Kidney (tissue), 14 donors: ENCODE results near the gene FLYWCH1. TPM values are rescaled to one million over a fixed set of nuclear protein-coding genes. Genes with fewer than 3 reads are reported as not detected.
A peak's percentile ranks its signal among the peaks of the same experiment; 100 is the strongest.

Source experiments
- DNase-seq, 5 donors: peaks; one replicate each; pipeline ENCODE4 v3.0.0-alpha.2; 2013 to 2020
- FAIRE-seq: peaks from 2 replicates; lab custom pipeline; 2012; peaks lifted over from hg19 to GRCh38; lab: Jason Lieb, UNC
- H3K27ac ChIP-seq, 2 donors: one replicate each; pipeline ENCODE4 v1.7.0; 2013; ENCODE audit warnings: low read depth in 2 of 2, low read length in 2 of 2, inconsistent platforms in 1 of 2
- H3K27me3 ChIP-seq: one replicate; pipeline ENCODE4 v1.7.1; 2013; ENCODE audit warnings: low read length, inconsistent platforms; ENCODE audit not compliant: control insufficient read depth, insufficient read depth
- H3K36me3 ChIP-seq, 3 donors: one replicate each; pipeline versions ENCODE4 v1.7.0 to v1.7.1; 2013; ENCODE audit warnings: low read length in 3 of 3, control low read depth in 1 of 3, inconsistent platforms in 1 of 3; ENCODE audit not compliant: insufficient read depth in 3 of 3, control insufficient read depth in 2 of 3
- H3K4me1 ChIP-seq, 3 donors: one replicate each; pipeline versions ENCODE4 v1.7.0 to v1.7.1; 2013; ENCODE audit warnings: low read length in 3 of 3, inconsistent platforms in 1 of 3, low read depth in 1 of 3; ENCODE audit not compliant: control insufficient read depth in 2 of 3, insufficient read depth in 2 of 3
- H3K4me3 ChIP-seq, 3 donors: one replicate each; pipeline versions ENCODE4 v1.7.0 to v1.8.1; 2013; ENCODE audit warnings: low read length in 3 of 3, control low read depth in 1 of 3, inconsistent platforms in 1 of 3
- H3K9ac ChIP-seq, 3 donors: one replicate each; pipeline versions ENCODE4 v1.7.0 to v1.7.1; 2013; ENCODE audit warnings: low read length in 3 of 3, control low read depth in 1 of 3, inconsistent platforms in 1 of 3
- H3K9me3 ChIP-seq, 3 donors: one replicate each; pipeline versions ENCODE4 v1.7.0 to v1.7.1; 2013; ENCODE audit warnings: low read length in 3 of 3, control low read depth in 1 of 3, inconsistent platforms in 1 of 3; ENCODE audit not compliant: control insufficient read depth in 2 of 3, insufficient read depth in 1 of 3
- CTCF ChIP-seq: IDR thresholded peaks from 3 replicates; pipeline ENCODE4 v1.5.1; 2012; ENCODE audit warnings: mild to moderate bottlenecking, moderate library complexity, borderline replicate concordance; ENCODE audit not compliant: insufficient read depth; ENCODE audit errors: extremely low read depth
- intact Hi-C: fragments of 100-400 bp; cut with DNase I; formaldehyde crosslinking; loops from one replicate; pipeline ENCODE4 v1.11.1; 2022
- polyA plus RNA-seq: library from polyadenylated mRNA; stranded (reverse); fragments of 350-450 nt; fragmentation: Illumina TruSeq; extraction: RNeasy Lipid Tissue Mini Kit (QIAGEN cat#74804); gene quantifications from one replicate; pipeline ENCODE4 v1.2.3, GENCODE V29; 2014; ENCODE audit warnings: low read depth, low replicate concordance; ENCODE audit not compliant: insufficient read depth
- total RNA-seq: library from RNA; stranded (reverse); fragmentation: NEBNext Ultra II Directional; extraction: Animal tissue kit (Norgen Biotek cat#: 25700); gene quantifications from one replicate; pipeline ENCODE4 v1.2.1, GENCODE V29; 2021
- donor health status: control.
- donor health status: control.
- donor health status: control.
- donor health status: control.
- donor health status: control.
- donor health status: DM: yes; HTN: yes; CAD: no.
- donor health status: Normal renal cell carcinoma (clear cell type).

Gene FLYWCH1
- total and polyA plus RNA-seq, 2 donors from 2014 or later = 24.5 to 36.8 TPM

GRCh38 chr16:2982402-2982801 lies 70.7 kb downstream of the FLYWCH1 start:
- DNase-seq (no peak), FAIRE-seq (no peak)
- intact Hi-C loops = no loop called here
- peaks cover 0 to 6% (median 0%) of the 10 kb centered on the region in 3 donors for H3K4me1 ChIP-seq
- no peak for TF ChIP-seq CTCF
- H3K27me3 ChIP-seq = no peaks in the 10 kb centered on the region
- H3K9me3 ChIP-seq = no peaks in the 10 kb centered on the region
- no peak overlapping the region for H3K9ac ChIP-seq
- no peaks in the 10 kb centered on the region for H3K36me3 ChIP-seq
- H3K4me3 ChIP-seq = no peak overlapping the region
- H3K27ac ChIP-seq = no peak overlapping the region

- no peaks in the 10 kb centered on the region for H3K9me3 ChIP-seq
- peak; percentile 89 for TF ChIP-seq CTCF
- no peaks in the 10 kb centered on the region for H3K27me3 ChIP-seq
- peak; percentile 85 to 93 (median 91) for DNase-seq
- no peak overlapping the region for H3K4me3 ChIP-seq
- H3K36me3 ChIP-seq = no peaks in the 10 kb centered on the region
- intact Hi-C loops = no loop called here
- no peak overlapping the region for H3K27ac ChIP-seq
- FAIRE-seq = no peak
- H3K4me1 ChIP-seq = peaks cover 0 to 6% (median 0%) of the 10 kb centered on the region in 3 donors
- no peak overlapping the region for H3K9ac ChIP-seq
Measured at GRCh38 chr16:2983706-2984136, 72.0 kb downstream of the FLYWCH1 start.

- DNase-seq = peak in 1 of 5 donors; percentile 78
- intact Hi-C loops = no loop called here
- no peak overlapping the region for H3K4me3 ChIP-seq
- no peaks in the 10 kb centered on the region for H3K9me3 ChIP-seq
- no peak overlapping the region for H3K9ac ChIP-seq
- no peak for TF ChIP-seq CTCF
- FAIRE-seq = no peak
- peaks cover 0 to 3% (median 0%) of the 10 kb centered on the region in 3 donors for H3K4me1 ChIP-seq
- no peak overlapping the region for H3K27ac ChIP-seq
- no peaks in the 10 kb centered on the region for H3K36me3 ChIP-seq
- no peaks in the 10 kb centered on the region for H3K27me3 ChIP-seq
Measured at GRCh38 chr16:2985462-2985861, 73.7 kb downstream of the FLYWCH1 start.

- Histone ChIP-seq H3K36me3 (no peaks in the 10 kb centered on the region), H3K27me3 (no peaks in the 10 kb centered on the region), H3K27ac (no peak overlapping the region), H3K4me1 (peaks cover 0 to under 1% (median 0%) of the 10 kb centered on the region in 3 donors), H3K9ac (no peak overlapping the region), H3K4me3 (no peak overlapping the region), H3K9me3 (no peaks in the 10 kb centered on the region)
- intact Hi-C loops = no loop called here
- TF ChIP-seq CTCF = no peak
- DNase-seq (no peak), FAIRE-seq (no peak)
Measured at GRCh38 chr16:2985893-2986355, 74.2 kb downstream of the FLYWCH1 start.
